PC-3 (cell line): ENCODE data around the gene CDAN1. TPM values are rescaled to one million over a fixed set of nuclear protein-coding genes. Genes with fewer than 3 reads are reported as not detected.

Source experiments
- ATAC-seq: fragments of 200-7000 bp; cut with Tn5 transposase; 2 replicates; pipeline ENCODE4 v1.9.1; 2020; ENCODE audit warnings: mild to moderate bottlenecking, moderate library complexity
- BruUV-seq: library from RNA; stranded (reverse); fragments of 400-500 nt; replicated peaks from 2 replicates; lab custom pipeline; 2021; lab: Mats Ljungman, UMichigan
- CTCF ChIA-PET: fragments of 300-600 bp; sonication (Branson Sonifier 250); formaldehyde crosslinking; loops from one replicate; lab custom pipeline; 2022; ENCODE audit warnings: antibody characterized with exemption; lab: Charles Lee
- POLR2A ChIA-PET: fragments of 300-600 bp; sonication (Branson Sonifier 250); formaldehyde crosslinking; loops from one replicate; lab custom pipeline; 2022; ENCODE audit warnings: antibody characterized with exemption; ENCODE audit not compliant: unreplicated experiment; lab: Charles Lee
- DNase-seq: peaks from one replicate; pipeline ENCODE4 v3.0.0-alpha.2; 2015
- H2AFZ ChIP-seq: fragments of 300-600 bp; sonication (generic); 2 replicates; pipeline ENCODE4 v1.6.0; 2016; ENCODE audit warnings: antibody characterized with exemption, low read length
- H3F3A ChIP-seq: fragments of 300-600 bp; sonication (generic); one replicate; pipeline ENCODE4 v1.6.0; 2017; ENCODE audit warnings: antibody characterized with exemption, low read length, control low read depth, mild to moderate bottlenecking; ENCODE audit not compliant: unreplicated experiment
- H3K27ac ChIP-seq: fragments of 300-600 bp; sonication (generic); 2 replicates; pipeline ENCODE4 v1.5.1; 2016; ENCODE audit warnings: mild to moderate bottlenecking, low read length
- H3K27me3 ChIP-seq: fragments of 300-600 bp; sonication (generic); 2 replicates; pipeline ENCODE4 v1.6.1; 2016; ENCODE audit warnings: low read length, mixed read lengths
- H3K36me3 ChIP-seq: fragments of 300-600 bp; sonication (generic); 2 replicates; pipeline ENCODE4 v1.6.1; 2016; ENCODE audit warnings: low read depth, mixed run types, low read length, mixed read lengths
- H3K4me1 ChIP-seq: fragments of 300-600 bp; sonication (generic); 2 replicates; pipeline ENCODE4 v1.5.1; 2016; ENCODE audit warnings: low read length; ENCODE audit not compliant: insufficient read depth
- H3K4me2 ChIP-seq: fragments of 300-600 bp; sonication (generic); 2 replicates; pipeline ENCODE4 v1.6.0; 2016; ENCODE audit warnings: low read length
- H3K4me3 ChIP-seq: fragments of 300-600 bp; sonication (generic); 2 replicates; pipeline ENCODE4 v1.5.1; 2016; ENCODE audit warnings: mild to moderate bottlenecking, low read length, mixed read lengths
- H3K79me2 ChIP-seq: fragments of 300-600 bp; sonication (generic); 2 replicates; pipeline ENCODE4 v1.6.1; 2017; ENCODE audit warnings: low read length, mixed read lengths
- H3K9ac ChIP-seq: fragments of 300-600 bp; sonication (generic); 2 replicates; pipeline ENCODE4 v1.6.0; 2016; ENCODE audit warnings: mild to moderate bottlenecking, low read length
- H3K9me2 ChIP-seq: fragments of 300-600 bp; sonication (generic); replicated peaks from 2 replicates; pipeline ENCODE4 v1.6.1; 2016; ENCODE audit warnings: mixed run types, low read length, mixed read lengths
- H3K9me3 ChIP-seq: fragments of 300-600 bp; sonication (generic); 2 replicates; pipeline ENCODE4 v1.6.1; 2016; ENCODE audit warnings: low read length, mixed read lengths
- H4K20me1 ChIP-seq: fragments of 300-600 bp; sonication (generic); 2 replicates; pipeline ENCODE4 v1.6.1; 2016; ENCODE audit warnings: low read length, mixed read lengths
- EZH2 ChIP-seq: fragments of 300-600 bp; sonication (generic); IDR thresholded peaks from one replicate; pipeline ENCODE4 v1.6.1; 2017; ENCODE audit warnings: antibody characterized with exemption, mild to moderate bottlenecking, low read length; ENCODE audit not compliant: unreplicated experiment
- EZH2phosphoT487 ChIP-seq: fragments of 300-600 bp; sonication (generic); IDR thresholded peaks from 2 replicates; pipeline ENCODE4 v1.6.1; 2018; ENCODE audit warnings: mild to moderate bottlenecking, antibody characterized with exemption, low read length, borderline replicate concordance
- intact Hi-C: fragments of 100-400 bp; cut with micrococcal nuclease; formaldehyde crosslinking; loops from 2 replicates; pipeline ENCODE4 v1.9.0; 2023
- total RNA-seq: library from RNA; depleted of rRNA; stranded (reverse); fragments of >200 nt; gene quantifications from 2 replicates; pipeline ENCODE4 v1.2.3, GENCODE V29; 2014
- TF ChIP-seq, protein P1 (sequence below): fragments of 300-600 bp; sonication (generic); conservative IDR thresholded peaks from 2 replicates; pipeline ENCODE4 v1.5.1; 2017; ENCODE audit warnings: antibody characterized with exemption, low read depth, mild to moderate bottlenecking, low read length

CDAN1 gene
- total RNA-seq, 1 experiment from 2014 or later, result 38.6 TPM

DNA sequence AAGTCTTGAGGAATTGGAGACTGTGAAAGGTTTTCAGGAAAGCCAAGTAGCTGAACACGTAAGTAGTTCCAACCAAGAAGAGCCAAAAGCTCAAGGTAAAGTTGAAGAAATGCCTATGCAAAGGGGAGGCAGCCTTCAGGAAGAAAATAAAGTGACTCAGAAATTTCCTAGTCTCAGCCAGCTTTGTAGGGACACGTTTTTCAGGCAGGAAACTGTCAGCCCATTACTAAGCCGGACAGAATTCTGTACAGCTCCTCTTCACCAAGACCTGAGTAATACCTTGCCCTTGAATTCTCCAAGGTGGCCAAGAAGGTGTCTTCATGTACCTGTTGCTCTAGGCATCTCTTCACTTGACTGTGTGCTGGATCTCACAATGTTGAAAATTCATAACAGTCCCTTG is 48.6 kb downstream of the CDAN1 start:
- H3K79me2 ChIP-seq, result no peaks in the 10 kb centered on the region
- H3K9me3 ChIP-seq, result no peaks in the 10 kb centered on the region
- no peaks in the 10 kb centered on the region for H3K4me1 ChIP-seq
- H2AFZ ChIP-seq, result no peak overlapping the region
- H3K27ac ChIP-seq, result no peak overlapping the region
- intact Hi-C loops, result no loop called here
- peak; percentile 20; the same call in 1 of the 2 replicates for ATAC-seq
- no peaks in the 10 kb centered on the region for H4K20me1 ChIP-seq
- POLR2A ChIA-PET, result no interaction called here
- H3K4me2 ChIP-seq, result no peak overlapping the region
- no peaks in the 10 kb centered on the region for H3F3A ChIP-seq
- TF ChIP-seq EZH2phosphoT487 (no peak), EZH2 (no peak)
- TF ChIP-seq, protein P1, sequence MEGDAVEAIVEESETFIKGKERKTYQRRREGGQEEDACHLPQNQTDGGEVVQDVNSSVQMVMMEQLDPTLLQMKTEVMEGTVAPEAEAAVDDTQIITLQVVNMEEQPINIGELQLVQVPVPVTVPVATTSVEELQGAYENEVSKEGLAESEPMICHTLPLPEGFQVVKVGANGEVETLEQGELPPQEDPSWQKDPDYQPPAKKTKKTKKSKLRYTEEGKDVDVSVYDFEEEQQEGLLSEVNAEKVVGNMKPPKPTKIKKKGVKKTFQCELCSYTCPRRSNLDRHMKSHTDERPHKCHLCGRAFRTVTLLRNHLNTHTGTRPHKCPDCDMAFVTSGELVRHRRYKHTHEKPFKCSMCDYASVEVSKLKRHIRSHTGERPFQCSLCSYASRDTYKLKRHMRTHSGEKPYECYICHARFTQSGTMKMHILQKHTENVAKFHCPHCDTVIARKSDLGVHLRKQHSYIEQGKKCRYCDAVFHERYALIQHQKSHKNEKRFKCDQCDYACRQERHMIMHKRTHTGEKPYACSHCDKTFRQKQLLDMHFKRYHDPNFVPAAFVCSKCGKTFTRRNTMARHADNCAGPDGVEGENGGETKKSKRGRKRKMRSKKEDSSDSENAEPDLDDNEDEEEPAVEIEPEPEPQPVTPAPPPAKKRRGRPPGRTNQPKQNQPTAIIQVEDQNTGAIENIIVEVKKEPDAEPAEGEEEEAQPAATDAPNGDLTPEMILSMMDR, result no peak
- CTCF ChIA-PET, result no interaction called here
- no peak overlapping the region for H3K9ac ChIP-seq
- no peaks in the 10 kb centered on the region for H3K27me3 ChIP-seq
- H3K36me3 ChIP-seq, result no peaks in the 10 kb centered on the region
- DNase-seq, result no peak
- no TSS peak for BruUV-seq
- no peaks in the 10 kb centered on the region for H3K9me2 ChIP-seq
- H3K4me3 ChIP-seq, result no peak overlapping the region

DNA sequence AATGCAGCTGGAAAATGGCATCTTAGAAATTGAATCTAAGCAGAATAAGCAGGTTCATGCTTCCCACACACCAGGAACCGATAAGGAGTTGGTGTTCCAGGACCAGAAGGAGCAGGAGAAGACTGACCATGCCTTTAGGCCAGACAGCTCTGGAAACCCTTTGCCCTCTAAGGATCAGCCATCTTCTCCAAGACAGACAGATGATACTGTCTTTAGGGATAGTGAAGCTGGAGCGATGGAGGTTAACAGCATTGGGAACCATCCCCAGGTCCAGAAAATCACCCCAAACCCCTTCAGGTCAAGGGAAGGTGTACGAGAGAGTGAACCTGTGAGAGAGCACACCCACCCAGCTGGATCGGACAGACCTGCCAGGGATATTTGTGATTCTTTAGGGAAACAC is 49.2 kb downstream of the CDAN1 start:
- Histone ChIP-seq H4K20me1 (no peaks in the 10 kb centered on the region), H3K9me2 (no peaks in the 10 kb centered on the region), H3K79me2 (no peaks in the 10 kb centered on the region), H3K27ac (no peak overlapping the region), H2AFZ (no peak overlapping the region), H3K27me3 (no peaks in the 10 kb centered on the region), H3K4me1 (no peaks in the 10 kb centered on the region), H3F3A (no peaks in the 10 kb centered on the region), H3K9me3 (no peaks in the 10 kb centered on the region), H3K36me3 (no peaks in the 10 kb centered on the region), H3K4me3 (no peak overlapping the region), H3K9ac (no peak overlapping the region), H3K4me2 (no peak overlapping the region)
- CTCF ChIA-PET, result no interaction called here
- TF ChIP-seq EZH2, result no peak
- TF ChIP-seq EZH2phosphoT487, result no peak
- TF ChIP-seq, protein P1, result no peak
- no TSS peak for BruUV-seq
- intact Hi-C loops, result no loop called here
- POLR2A ChIA-PET, result no interaction called here
- ATAC-seq, result no peak
- DNase-seq, result no peak

DNA sequence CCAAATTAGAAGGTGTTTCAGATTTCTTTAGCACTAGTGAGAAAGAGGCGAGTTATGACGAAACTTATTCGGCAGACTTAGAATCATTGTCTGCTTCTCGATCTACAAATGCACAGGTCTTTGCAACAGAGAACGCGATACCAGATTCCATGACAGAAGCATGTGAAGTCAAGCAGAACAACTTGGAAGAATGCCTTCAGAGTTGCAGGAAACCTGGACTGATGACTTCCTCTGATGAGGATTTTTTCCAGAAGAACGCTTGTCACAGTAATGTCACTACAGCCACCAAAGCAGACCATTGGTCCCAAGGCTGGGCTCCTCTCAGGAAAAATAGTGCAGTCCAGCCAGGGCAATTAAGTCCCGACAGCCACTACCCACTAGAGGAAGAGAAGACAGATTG is 50.6 kb downstream of the CDAN1 start:
- DNase-seq (no peak), ATAC-seq (no peak)
- no peaks in the 10 kb centered on the region for H3F3A ChIP-seq
- BruUV-seq, result no TSS peak
- H3K4me3 ChIP-seq, result no peak overlapping the region
- no peak overlapping the region for H2AFZ ChIP-seq
- no peaks in the 10 kb centered on the region for H3K36me3 ChIP-seq
- intact Hi-C loops, result no loop called here
- TF ChIP-seq, protein P1, result no peak
- no peak for TF ChIP-seq EZH2
- no peak for TF ChIP-seq EZH2phosphoT487
- no peak overlapping the region for H3K4me2 ChIP-seq
- H4K20me1 ChIP-seq, result no peaks in the 10 kb centered on the region
- H3K9ac ChIP-seq, result no peak overlapping the region
- no peak overlapping the region for H3K27ac ChIP-seq
- no peaks in the 10 kb centered on the region for H3K27me3 ChIP-seq
- H3K9me3 ChIP-seq, result no peaks in the 10 kb centered on the region
- ChIA-PET CTCF (no interaction called here), POLR2A (no interaction called here)
- H3K79me2 ChIP-seq, result no peaks in the 10 kb centered on the region
- H3K9me2 ChIP-seq, result no peaks in the 10 kb centered on the region
- no peaks in the 10 kb centered on the region for H3K4me1 ChIP-seq
